ENCODE measurements around the gene ATG5.
A peak's percentile ranks its signal among the peaks of the same experiment; 100 is the strongest.

ATG5 gene

DNA sequence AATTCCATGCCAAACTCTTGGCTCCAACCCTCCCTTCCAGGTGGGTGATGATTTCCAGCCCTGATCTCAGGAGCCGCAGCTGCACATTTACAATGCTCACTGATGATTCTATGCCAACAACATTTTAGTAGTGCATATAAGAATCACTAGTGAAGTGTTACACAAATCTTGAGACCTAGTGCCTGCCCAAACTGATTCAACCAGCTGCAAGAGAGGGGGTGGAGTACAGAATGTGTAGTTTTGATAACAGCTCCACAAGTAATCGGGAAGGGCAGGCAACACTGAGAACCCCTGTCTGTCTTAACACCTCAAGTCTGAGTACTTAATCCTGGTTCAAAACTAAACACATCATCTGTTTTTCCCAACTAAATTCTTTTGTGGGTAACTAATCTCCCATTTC is 147.8 kb downstream of the ATG5 start:
- no peak for DNase-seq

DNA sequence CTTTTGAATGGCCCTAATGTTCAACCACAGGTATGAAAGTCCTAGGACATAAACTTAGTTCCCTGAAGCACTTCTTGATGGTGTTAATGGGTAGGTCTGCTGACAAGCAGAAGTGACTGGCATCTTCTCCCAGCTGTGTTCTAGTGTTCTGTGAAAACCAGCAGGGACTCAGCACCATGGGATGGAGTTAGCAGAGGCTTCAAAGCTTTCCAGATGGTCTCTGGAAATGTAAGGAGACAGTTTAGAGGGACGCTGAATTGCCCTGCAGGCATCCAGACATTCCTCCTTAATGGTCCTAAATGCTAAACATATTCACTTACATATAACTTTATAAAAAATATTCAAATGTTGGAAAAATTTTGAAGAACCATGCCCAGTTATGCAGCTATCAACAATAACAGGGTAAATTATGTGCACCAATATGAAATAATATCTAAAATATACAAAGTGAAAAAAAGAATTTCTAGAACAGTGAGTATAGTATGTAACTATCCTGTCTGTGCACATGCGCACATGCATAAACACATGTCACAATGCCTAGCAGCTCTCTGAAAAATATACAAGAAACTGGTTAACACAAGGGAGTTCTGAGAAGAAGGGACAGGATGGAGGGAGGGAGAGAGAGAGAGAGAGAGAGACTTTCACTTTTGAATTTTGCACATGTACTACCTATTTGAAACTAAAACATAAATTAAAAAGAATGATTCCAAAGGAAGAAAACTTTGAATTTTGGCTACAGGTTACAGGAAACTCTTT is 152.3 kb downstream of the ATG5 start:
- no peak for DNase-seq

DNA sequence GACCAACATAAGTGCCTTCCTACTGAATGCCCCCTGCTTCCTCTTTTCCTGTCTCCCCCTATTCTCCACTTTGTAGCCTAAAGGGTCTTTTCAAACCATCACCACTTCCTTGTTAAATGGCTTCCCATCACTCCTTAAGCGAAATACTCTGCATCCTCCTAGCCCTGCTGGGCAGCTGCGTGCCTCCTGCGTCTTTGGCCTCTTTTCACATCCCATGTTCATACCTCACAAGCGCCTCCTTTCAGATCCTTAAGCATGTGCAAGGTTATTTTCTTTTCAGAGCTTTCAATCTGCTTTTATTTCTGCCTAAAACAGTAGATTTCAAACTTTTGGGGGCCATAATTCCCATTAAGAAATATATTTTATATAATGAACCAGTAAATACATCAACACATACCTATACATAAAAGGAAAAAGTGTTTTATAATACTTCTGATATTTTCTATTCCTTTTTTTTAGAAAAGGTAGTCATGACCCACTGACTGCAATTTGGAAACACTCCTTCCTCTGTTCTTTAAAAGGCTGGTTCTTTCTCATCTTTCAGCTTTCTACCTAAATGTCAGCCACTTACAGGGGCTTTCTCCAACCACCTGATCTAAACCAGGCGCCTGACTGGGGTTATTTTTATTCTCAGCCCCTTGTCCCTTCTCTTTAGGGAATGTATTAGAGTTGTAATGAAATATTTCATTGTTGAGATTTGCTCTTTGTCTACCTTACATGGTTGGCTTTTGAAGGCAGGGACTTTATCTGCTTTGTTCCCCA is 155.3 kb downstream of the ATG5 start:
- no peak for DNase-seq

- DNase-seq: no peak
Measured at GRCh38 chr6:106169517-106169916, 156.0 kb downstream of the ATG5 start.

DNA sequence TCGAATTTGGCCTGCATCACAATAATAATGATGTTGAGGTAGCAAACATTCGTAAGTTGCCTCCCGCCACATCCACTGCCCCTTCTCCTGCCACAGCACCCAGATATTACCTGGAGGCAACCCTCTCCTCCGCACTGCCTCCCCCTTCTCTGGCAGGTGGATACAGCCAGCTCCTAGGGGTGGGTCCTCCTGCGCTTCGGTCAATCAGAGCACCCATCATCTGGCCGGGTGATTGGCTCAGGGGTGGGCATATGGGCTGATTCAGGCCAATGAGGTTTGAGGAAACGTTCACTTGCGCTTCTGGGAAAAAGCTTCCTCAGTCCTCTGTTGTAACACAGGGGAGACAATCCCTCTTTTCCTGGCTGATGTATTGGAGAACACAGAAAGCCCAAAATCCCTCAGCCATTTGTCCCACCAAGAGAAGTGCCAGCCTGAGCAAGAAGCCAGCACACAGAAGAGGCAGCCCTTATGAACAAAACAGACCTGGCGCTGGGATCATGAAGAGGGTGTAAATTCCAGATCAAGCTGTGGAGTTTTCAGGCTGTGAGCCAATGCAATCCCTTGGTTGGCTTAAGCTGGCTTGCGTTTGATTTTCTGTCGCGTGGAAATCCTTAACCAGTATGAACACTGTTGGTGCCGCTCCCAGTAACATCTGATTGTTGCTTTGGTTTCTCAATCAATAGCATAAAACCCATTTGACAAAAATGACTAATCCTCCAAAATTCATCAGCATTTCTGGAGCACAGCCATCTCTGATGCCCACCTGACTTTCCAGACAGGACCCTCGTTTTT is 157.3 kb downstream of the ATG5 start:
- peak in 1 of 2 experiments; percentile 34 for DNase-seq

DNA sequence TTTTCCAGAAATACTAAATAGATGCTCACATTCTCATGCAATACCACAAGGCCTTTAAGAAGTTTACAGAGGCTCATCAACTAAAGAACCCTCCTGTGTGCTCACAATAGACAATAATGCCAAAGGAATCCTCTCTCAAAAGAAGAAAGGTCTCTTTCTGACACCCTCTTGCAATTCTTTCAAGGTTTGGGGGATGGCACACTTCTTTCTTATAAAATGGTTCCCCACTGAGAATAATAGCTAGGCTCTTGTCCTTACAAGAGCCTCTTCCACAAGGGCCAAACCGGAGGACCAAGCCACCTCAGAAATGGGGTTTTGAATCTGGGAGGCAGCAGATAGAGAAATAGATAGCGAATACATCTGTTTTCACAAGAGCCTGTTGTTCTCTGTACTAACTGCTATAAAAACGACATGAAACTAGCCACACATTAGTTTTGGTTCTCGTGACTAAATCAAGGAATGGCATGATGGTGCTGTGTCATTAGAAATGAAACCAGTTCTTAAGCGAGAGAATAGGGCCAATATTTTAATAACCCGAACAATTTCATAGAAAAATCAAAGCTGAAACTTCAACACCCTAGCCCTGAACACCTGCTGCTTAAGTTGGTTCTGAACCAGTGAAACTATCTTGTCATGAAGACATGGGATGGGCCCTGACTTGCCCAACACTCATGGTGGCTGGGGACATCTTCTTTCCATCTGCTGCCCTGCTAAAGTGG is 158.3 kb downstream of the ATG5 start:
- no peak for DNase-seq

GRCh38 chr6:106165885-106166485 is 159.6 kb downstream of the ATG5 start:
- no peak for DNase-seq

- peak in 1 of 2 experiments; percentile 7 for DNase-seq
Measured at GRCh38 chr6:106163966-106164877, 161.3 kb downstream of the ATG5 start.

DNA sequence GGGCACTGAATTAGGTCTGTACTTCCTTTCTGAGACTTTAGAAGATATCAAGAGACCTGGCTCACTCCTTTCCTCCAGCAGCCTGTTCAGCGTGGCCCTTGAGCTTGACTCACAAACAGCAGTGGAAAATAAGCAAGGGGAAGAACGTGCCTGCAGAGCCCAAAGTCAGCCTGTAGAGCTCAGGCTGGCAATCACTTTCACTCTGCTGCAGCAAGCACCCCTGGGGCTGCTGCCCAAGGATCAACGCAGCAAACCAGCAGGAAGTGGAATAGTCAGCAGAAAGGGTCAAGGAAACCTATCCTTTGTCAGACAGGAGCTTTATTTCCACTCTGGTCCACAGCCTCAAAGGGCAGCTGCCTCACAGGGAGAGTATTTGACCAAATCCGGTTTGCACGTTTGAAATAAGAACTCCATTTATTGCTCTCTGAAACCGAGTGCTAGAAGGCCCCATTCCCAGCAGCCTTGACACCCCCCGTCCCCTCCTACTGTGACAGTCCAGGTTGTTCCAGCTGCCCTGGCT is 162.1 kb downstream of the ATG5 start:
- no peak for DNase-seq

DNA sequence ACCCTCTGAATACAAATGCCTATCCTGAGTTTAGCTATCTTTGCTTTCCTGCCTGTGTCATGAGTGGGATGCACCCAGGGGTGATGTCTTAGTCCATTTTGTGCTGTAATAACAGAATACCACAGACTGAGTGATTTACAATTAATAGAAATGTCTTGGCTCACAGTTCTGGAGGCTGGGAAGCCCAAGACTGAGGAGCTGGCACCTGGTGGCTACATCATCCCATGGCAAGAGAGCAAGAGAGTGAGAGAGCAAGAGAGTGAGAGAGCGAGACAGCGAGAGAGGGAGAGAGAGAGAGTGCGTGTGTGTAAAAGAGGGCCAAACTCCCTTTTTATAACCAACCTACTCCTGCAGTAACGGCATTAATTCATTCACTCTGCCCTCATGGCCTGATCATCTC is 162.6 kb downstream of the ATG5 start:
- no peak for DNase-seq

- no peak for DNase-seq
Measured at GRCh38 chr6:106161893-106162292, 163.7 kb downstream of the ATG5 start.

DNA sequence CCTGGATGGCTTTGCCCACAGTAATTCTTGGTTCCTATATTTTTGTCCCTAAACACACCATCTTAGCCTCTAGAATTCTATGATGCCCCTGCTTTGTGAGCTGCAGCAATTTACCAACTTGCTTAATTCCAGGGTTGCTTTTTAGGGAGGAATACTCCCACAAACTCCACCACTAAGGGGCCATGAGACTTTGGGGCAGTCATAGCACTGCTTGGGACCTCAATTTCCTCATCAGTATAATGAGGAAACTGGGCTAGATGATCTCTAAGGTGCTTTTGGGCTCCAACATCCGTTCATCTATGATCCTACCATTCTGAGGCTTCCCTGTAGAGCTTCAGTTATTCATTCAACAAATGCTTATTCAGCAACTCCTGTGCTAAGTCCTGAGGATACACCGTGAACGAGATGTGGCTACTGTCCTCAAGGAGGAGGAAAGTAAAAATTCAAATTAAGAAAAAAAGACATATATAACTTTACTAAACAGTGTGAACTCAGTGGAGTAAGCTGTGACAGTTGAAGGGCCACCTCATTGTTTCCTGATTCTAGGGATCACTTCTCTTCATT is 164.2 kb downstream of the ATG5 start:
- DNase-seq: no peak

DNA sequence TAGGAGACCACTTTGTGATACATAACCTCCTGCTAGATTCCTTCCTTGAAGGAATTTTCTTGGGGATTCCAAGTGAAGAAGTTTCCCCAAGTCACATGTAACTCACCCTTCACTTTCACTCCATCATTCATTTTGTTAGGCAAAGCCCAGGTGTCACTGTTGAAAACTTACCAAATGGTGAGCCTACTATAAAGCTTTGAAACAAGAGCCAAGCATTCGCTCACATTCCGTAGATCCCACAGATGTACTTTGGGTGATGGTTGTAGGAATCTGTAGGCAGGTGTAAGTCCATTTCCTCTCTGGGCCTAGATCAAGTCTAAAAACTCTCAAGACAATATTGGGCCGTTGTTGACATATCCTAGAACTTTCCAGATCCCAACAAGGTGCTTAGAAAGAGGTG is 165.4 kb downstream of the ATG5 start:
- no peak for DNase-seq

- no peak for DNase-seq
Measured at GRCh38 chr6:106159531-106159940, 166.0 kb downstream of the ATG5 start.

DNA sequence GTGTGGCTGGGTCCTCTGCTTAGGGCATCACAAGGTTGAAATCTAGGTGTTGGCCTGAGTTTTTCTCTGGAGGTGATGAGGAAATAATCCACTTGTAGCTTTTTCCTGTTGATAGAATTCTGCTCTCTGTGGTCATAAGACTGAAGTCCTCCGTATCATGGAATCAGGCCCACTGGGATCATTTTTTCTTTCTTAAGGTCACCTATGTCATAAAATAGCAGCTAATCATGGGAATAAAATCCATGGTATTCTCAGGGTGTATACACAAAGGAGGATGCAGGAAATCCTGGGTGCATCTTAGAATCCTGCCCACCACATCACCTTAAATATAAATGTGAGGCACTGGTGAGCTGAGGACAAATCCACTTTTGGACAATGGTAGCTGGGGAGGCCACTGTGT is 166.7 kb downstream of the ATG5 start:
- no peak for DNase-seq

GRCh38 chr6:106156863-106157262 is 168.7 kb downstream of the ATG5 start:
- DNase-seq: no peak

DNA sequence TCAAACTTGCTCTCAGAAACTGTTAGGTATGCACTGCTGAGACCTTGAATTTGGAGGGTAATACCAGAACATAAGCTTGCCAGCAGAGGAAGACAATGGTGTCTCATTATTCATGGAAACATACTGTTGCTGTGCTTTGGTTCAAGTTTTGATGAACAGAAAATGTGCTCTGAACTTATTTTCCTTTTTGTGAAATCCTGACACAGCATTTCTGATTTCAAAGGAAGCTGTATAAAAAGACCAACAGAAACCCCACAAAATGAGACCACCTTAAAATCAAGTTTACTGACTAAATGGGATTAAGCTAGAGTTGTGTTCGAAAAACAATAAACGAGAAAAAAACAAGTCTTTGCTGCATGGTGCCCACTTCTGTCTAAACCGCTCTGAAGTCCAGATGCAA is 169.1 kb downstream of the ATG5 start:
- DNase-seq: no peak

DNA sequence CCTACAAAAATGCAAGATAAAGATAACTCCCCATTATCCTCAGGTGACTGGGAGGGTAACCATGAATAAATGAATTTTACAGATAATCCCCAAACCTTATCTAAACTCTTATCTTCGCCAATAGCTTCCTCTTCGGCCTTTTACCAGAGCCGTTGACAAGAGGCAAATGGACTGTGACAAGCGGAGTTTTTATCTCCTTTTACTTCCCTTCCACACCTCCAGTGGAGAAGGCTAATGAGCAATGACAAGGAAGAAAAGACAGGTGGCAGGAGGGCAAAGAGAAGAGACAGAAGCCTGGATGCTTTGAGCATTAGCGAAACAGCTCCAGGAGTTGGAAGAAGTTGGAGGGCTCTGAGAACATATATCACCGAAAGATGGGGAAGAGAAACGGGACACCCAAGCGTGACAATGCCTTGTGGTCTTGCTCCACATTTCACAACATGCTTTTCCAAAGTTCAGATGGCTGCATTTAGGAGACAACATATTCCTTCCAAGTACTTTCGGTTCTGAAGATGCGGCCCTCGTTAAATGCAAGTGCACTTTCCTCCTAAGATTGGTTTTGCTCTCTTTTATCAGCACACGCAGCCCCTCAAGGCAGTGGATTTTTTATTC is 170.2 kb downstream of the ATG5 start:
- DNase-seq: no peak

GRCh38 chr6:106154326-106154725 is 171.2 kb downstream of the ATG5 start:
- DNase-seq: no peak

DNA sequence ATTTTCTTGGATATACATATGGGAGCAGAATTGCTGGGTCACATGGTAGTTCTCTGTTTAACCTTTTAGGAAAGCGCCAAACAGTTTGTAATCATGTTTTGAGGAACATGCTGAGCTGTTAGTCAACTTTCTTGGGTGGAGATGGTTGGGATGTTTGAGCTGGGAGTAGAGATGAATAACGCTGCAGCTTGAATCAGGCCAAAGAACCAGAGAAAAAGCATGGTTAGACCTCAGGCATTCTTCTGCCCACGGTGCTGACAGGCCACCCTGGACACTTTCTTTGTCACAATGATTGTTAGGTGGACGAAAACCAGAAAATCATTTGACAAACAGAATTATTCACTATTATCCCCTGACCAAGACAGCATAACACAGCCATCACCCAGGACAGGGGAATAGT is 172.6 kb downstream of the ATG5 start:
- DNase-seq: no peak
